ENCODE data around the gene CNST.

GRCh38 chr1:246552110-246552509, 14.1 kb upstream of the CNST start:
- TF ChIP-seq, protein P1, sequence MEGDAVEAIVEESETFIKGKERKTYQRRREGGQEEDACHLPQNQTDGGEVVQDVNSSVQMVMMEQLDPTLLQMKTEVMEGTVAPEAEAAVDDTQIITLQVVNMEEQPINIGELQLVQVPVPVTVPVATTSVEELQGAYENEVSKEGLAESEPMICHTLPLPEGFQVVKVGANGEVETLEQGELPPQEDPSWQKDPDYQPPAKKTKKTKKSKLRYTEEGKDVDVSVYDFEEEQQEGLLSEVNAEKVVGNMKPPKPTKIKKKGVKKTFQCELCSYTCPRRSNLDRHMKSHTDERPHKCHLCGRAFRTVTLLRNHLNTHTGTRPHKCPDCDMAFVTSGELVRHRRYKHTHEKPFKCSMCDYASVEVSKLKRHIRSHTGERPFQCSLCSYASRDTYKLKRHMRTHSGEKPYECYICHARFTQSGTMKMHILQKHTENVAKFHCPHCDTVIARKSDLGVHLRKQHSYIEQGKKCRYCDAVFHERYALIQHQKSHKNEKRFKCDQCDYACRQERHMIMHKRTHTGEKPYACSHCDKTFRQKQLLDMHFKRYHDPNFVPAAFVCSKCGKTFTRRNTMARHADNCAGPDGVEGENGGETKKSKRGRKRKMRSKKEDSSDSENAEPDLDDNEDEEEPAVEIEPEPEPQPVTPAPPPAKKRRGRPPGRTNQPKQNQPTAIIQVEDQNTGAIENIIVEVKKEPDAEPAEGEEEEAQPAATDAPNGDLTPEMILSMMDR (IDR thresholded peaks at IDR 0.05) = no peak
- no peak for TF ChIP-seq POLR2A (IDR thresholded peaks at IDR 0.05)
